HG03060 (cell line): ENCODE results near the gene TRIM71.
"Not testable (repeated sequence)": the region's sequence is repeated elsewhere in the genome, so short reads cannot be mapped to it uniquely, and the experiment has no call there.

ENCODE experiments used
- ATAC-seq: cut with Tn5 transposase; IDR thresholded peaks from one replicate; pipeline ENCODE4 v1.9.1; 2021; ENCODE audit warnings: low read depth, moderate number of reproducible peaks; ENCODE audit not compliant: unreplicated experiment

Gene TRIM71

GRCh38 chr3:32842531-32842931 is 24.7 kb downstream of the TRIM71 start:
- no peak for ATAC-seq

GRCh38 chr3:32842987-32843386 is 25.2 kb downstream of the TRIM71 start:
- no peak for ATAC-seq

DNA sequence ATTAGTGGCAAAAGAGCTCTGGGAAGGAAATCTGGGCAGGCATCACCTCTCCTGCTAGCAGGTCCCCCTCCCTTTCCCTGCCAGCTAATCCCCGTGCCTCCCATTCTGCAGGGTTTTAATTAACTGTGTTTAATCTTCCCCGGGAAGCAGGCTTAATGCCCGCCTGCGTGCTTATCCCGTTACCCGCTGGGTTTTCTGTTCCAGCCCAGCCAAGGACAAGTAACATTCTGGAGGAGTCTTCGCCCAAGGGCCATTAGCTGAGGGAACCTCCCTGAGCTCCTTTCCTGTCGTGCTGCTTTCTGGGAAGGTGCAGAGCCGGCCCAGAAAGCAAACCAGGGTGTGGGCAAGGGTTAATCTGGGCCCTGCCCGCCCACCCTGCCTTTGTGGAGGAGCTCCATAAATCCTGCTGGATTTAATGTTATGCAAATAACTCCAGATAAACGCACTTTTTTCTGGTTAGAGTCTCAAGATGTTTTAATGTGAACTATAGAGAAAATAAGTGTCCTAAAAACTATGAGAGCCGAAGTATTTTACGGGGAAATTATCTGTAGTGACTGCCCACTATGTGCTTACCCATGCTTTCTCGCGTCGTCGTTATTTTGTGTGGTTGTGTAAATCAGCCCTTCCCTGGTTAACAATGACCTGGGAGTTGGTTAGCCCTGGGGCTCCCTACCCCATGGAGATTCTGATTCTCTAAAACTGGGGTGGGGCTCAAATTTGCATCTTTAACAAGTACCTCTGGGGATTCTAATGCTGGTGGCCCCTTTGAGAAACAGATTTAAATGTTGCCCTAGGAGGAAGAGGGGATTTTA is 25.9 kb downstream of the TRIM71 start:
- no peak for ATAC-seq

DNA sequence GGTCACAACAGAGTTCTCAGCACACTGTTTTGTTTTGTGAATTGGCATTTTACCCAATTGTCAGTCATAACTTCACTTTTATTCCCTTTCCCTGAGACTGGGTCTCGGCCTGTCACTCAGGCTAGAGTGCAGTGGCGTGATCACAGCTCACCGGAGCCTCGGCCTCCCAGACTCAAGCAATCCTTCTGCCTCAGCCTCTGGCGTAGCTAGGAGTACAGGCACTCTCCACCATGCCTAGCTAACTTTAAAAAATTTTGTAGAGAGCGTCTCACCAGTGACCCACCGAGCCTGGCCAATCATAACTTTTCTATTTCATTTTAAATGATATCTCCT is 26.5 kb downstream of the TRIM71 start:
- no peak for ATAC-seq

- ATAC-seq = no peak
These were observed 27.1 kb downstream of the TRIM71 start for GRCh38 chr3:32844914-32845313.

DNA sequence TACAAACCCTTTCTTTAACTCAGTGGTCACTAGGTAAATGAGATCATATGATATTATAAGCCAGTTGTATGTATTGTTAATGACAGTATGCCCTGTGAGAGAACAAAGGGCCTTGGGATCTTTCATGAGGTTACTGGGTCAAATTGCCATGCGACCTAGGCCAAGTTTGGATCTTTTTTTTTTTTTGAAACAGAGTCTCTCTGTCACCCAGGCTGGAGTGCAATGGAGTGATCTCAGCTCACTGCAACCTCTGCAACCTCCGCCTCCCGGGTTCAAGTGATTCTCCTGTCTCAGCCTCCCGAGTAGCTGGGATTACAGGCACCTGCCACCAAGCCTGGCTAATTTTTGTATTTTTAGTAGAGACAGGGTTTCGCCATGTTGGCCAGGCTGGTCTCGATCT is 27.7 kb downstream of the TRIM71 start:
- not testable (repeated sequence) for ATAC-seq

- ATAC-seq = not testable (repeated sequence)
These were observed 29.2 kb downstream of the TRIM71 start for GRCh38 chr3:32847045-32847444.

GRCh38 chr3:32847528-32847927 is 29.7 kb downstream of the TRIM71 start:
- ATAC-seq = no peak

DNA sequence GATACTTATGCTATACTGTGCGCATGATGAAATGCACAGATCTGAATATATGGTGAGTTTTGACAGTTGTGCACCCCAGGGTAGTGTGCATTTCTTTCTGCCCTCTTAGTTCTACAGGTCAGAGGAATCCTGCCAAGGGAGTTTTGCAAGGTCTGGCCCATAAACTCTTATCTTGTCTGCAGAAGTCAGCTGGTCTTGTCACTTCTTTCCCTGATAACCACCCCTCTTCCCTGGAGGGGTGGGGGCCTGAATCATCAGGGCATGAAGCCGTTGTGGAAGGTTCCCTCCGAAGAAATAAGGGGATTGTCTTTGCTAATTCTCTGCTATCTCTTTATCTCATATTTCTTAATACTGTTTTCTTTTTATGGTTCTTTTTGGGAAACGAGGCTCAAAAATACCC is 30.4 kb downstream of the TRIM71 start:
- no peak for ATAC-seq

DNA sequence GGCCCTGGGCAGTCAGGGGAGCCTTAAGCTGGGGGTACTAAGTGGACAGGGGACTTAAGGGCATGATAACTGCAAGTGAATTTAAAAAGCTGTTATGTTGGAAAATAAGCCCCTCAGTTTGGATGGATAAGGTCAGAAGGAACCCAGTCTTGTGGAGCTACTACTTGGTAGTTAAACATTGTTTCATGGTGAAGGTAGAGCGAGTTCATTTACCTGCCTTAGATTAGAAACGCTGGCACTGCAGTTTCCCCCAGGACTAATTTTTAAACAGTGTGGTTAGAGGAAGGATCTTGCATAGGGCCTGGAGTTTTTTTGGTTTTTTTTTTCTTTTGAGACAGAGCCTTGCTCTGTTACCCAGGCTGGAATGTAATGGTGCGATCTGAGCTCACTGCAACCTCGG is 31.2 kb downstream of the TRIM71 start:
- ATAC-seq = no peak

- ATAC-seq = no peak
These were observed 32.4 kb downstream of the TRIM71 start for GRCh38 chr3:32850226-32850625.

- ATAC-seq = no peak
These were observed 32.8 kb downstream of the TRIM71 start for GRCh38 chr3:32850636-32851035.

DNA sequence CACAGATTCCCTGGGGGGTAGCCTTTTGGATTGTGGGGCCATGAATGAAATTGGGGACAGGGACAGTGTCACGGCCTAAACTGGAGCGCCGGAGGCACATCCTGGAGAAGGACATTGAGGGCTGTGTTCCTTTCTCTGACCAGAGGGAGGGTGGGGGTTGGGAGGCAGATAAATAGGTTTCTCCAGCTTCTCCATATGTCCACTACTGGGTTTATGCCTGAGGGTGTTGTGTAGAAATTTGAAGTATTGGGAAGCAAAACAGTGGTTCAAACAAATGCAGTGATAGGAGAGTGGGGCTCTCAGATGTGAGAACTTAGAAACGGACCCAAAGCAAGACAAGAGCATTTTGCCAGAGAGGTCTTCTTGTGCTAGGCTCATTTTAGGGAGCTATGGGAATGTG is 34.3 kb downstream of the TRIM71 start:
- ATAC-seq = no peak

- no peak for ATAC-seq
These were observed 37.7 kb downstream of the TRIM71 start for GRCh38 chr3:32855350-32855953.

- no peak for ATAC-seq
These were observed 38.6 kb downstream of the TRIM71 start for GRCh38 chr3:32856355-32856889.

- no peak for ATAC-seq
These were observed 39.2 kb downstream of the TRIM71 start for GRCh38 chr3:32856901-32857507.

GRCh38 chr3:32857921-32858320 is 40.1 kb downstream of the TRIM71 start:
- no peak for ATAC-seq

DNA sequence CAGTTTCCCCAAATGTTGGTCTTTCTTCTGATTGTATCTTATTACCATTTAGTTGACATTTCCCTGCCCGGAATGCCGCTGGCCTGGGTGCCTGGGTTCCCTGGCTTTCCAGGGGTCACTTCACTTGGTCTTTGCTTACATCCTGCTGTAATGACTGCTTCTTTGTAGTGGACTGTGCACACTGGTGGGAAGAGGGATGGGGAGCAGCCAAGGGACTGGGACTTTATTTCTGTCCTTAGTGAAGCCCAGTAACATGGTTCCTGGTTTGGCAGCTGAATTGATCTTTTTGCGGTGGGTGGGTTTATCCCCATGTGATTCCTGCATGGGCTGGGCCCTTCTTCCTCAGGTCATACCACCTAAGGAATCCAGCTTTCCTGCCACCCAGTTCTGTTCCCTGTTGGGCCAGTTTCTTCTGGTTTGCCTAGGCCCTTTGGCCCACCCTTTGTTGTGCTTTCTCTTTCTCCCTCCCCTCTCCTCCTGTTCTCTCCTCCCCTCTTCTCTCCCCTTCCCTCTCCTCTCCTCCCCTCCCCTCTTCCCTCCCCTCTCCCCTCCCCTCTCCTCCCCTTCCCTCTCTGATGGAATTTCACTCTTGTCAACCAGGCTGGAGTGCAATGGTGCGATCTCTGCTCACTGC is 41.9 kb downstream of the TRIM71 start:
- no peak for ATAC-seq

- ATAC-seq = no peak
These were observed 42.7 kb downstream of the TRIM71 start for GRCh38 chr3:32860499-32860898.

DNA sequence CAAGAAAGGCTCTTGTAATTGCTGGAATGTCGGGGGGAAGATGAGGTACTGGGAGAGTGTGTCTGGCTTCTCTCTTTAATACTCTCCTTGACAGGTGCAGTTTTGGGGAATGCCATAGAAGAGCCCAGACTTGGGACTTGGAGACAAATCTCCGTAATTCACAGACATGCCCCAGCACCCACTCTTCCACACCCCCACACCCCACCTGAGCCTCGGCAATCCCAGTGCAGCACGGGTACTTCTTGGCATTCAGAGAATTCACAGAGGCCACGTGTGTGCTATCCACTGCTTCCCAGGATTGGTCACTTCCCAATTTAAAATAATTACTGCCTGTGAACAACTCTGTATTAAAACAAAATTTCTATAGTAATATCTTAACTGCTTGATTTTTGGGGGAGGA is 43.9 kb downstream of the TRIM71 start:
- no peak for ATAC-seq

DNA sequence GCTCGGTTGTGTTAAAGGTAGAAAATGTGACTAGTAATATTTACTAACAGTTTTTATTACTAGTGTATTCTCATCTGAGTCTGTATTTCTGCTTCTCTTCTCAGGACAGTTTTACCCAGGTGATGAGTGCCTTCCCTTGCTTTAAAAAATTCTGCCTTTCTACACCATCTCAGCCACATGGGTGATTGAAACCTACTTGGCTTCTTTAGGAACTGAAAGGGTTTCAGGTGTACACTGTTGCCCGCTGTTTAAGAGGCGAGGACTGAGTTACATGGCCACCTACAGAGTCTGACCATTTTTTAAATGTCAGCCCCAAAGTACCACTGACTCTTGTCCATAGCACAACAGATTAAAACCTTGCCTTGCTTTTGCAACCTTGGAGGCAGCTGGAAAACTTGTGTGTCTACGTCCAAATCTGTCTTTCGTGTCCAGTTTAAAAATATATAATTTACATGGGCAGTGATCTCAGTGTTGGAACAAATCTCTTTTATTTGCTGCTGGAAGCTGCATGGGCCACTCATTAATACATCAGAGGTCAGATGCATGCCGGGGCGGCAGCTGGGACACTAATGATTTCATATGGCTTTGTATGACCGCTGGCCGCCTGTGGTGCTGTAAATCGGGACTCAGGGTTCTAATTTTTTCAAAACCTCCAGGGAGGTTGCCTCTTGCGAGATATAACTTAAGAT is 44.6 kb downstream of the TRIM71 start:
- no peak for ATAC-seq
